ENCODE data around the gene MYL5. TPM values are rescaled to one million over a fixed set of nuclear protein-coding genes. Genes with fewer than 3 reads are reported as not detected.

The MYL5 gene
- total and polyA plus RNA-seq, 2 of the 4 experiments (the other 2 are of a cell fraction) = 9.1 to 16.0 TPM

DNA sequence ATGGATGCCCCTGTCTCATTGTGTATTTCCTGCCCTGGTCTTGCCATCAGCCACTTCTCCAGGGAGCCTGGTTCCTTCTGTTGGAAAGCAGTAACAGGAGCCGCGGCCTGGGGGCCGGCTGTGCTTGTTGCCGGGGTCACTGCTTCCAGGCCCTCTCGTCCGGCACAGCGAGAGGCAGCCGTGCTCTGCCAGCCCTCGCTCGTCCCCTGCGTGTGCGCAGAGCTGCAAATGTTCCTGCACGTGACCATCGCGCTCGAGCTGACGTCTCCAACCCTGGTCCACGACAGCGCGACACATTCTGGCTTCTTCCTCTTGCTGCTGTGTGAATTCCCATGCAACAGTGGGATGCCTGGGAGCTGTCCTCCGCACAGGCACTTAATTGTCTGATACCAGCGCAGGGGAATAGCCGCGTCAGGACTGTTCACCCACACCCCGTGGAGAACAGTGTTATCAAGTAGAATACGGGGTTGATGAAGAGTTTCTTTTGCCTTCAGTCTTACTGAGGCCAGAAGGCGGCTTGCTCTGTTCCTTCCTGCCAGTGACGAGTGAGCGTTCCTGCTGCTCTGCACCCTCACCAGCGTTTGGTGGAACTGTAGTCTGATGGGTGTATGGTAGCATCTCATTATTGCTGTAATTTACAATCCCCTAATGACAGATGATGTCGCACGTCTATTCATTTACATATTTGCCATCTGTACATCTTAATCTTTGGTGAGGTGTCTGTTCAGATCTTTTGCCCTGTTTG is 36.6 kb upstream of the MYL5 start:
- no peak overlapping the region for H2BK120ac ChIP-seq (ENCODE audit: low read depth, low read length)
- H2BK15ac ChIP-seq (ENCODE audit: low read depth, low read length) = no peak overlapping the region
- H2AFZ ChIP-seq (replicated peaks; ENCODE audit: low read length, poor library complexity) = no peak overlapping the region
- CTCF ChIA-PET = no interaction called here
- H3K9ac ChIP-seq (ENCODE audit: low read depth, low read length) = no peak overlapping the region
- in situ Hi-C loops (cut with MboI; ENCODE audit: low sequenced_read_pairs) (no loop called here), dilution Hi-C loops (cut with HindIII; ENCODE audit: low sequenced_read_pairs, unreplicated experiment) (no loop called here), intact Hi-C loops (cut with micrococcal nuclease) (no loop called here)
- no peaks in the 10 kb centered on the region for H4K20me1 ChIP-seq (ENCODE audit: insufficient read depth, low read length)
- POLR2A ChIA-PET (ENCODE audit: unreplicated experiment) = no interaction called here
- no peaks in the 10 kb centered on the region for H3K79me1 ChIP-seq (ENCODE audit: low read depth in 1 of 2, low read length in 2 of 2)
- H4K5ac ChIP-seq (ENCODE audit: low read depth, low read length) = no peak overlapping the region
- no peak overlapping the region for H4K8ac ChIP-seq (ENCODE audit: low read depth in 2 of 2, low read length in 2 of 2)
- no peak overlapping the region for H2AK5ac ChIP-seq (ENCODE audit: low read depth, low read length)
- H3K4me1 ChIP-seq (ENCODE audit: control insufficient read depth, insufficient read depth, low read length) = no peaks in the 10 kb centered on the region
- WGBS, 2 experiments (ENCODE audit: extremely low coverage in 2 of 2, insufficient read length in 1 of 2) = 53% methylated on average over 20 of the region's 32 CpGs; no CpG with 5 or more reads in 1 of the 2 experiments
- H3K36me3 ChIP-seq (ENCODE audit: control insufficient read depth, insufficient read depth, low read length) = no peaks in the 10 kb centered on the region
- H3K9me3 ChIP-seq (ENCODE audit: control insufficient read depth, insufficient read depth, low read length) = peaks cover 9% of the 10 kb centered on the region; the same call in 1 of the 2 replicates
- no peak overlapping the region for H3K56ac ChIP-seq (ENCODE audit: extremely low read depth, insufficient read depth, low read length)
- no peak overlapping the region for H3K27ac ChIP-seq (ENCODE audit: insufficient read depth, low read length)
- H3K9me1 ChIP-seq (ENCODE audit: insufficient read depth, low read length) = no peaks in the 10 kb centered on the region
- no peak overlapping the region for H3K4me2 ChIP-seq (ENCODE audit: low read depth, low read length)
- H3K27me3 ChIP-seq (ENCODE audit: control insufficient read depth, insufficient read depth, low read length) = no peaks in the 10 kb centered on the region
- H2BK20ac ChIP-seq (ENCODE audit: low read depth, low read length) = no peak overlapping the region
- H2AK9ac ChIP-seq (replicated peaks; ENCODE audit: low read depth, low read length, poor library complexity) = no peak overlapping the region
- BruUV-seq (replicated peaks) = no TSS peak
- no peak overlapping the region for H3K4ac ChIP-seq (ENCODE audit: low read depth, low read length)
- TF ChIP-seq, protein P1, sequence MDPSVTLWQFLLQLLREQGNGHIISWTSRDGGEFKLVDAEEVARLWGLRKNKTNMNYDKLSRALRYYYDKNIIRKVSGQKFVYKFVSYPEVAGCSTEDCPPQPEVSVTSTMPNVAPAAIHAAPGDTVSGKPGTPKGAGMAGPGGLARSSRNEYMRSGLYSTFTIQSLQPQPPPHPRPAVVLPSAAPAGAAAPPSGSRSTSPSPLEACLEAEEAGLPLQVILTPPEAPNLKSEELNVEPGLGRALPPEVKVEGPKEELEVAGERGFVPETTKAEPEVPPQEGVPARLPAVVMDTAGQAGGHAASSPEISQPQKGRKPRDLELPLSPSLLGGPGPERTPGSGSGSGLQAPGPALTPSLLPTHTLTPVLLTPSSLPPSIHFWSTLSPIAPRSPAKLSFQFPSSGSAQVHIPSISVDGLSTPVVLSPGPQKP (IDR thresholded peaks at IDR 0.05; ENCODE audit: borderline replicate concordance, low read depth, low read length) = no peak
- no peak for TF ChIP-seq NFE2L2 (IDR thresholded peaks at IDR 0.05; ENCODE audit: low read depth, low read length)
- no peak for TF ChIP-seq POLR2A (IDR thresholded peaks at IDR 0.05; ENCODE audit: low read depth, low read length)
- TF ChIP-seq RAD21 (IDR thresholded peaks at IDR 0.05; ENCODE audit: low read length) = no peak
- TF ChIP-seq MAFK (IDR thresholded peaks at IDR 0.05; ENCODE audit: low read depth, low read length) = no peak
- TF ChIP-seq, protein P2, sequence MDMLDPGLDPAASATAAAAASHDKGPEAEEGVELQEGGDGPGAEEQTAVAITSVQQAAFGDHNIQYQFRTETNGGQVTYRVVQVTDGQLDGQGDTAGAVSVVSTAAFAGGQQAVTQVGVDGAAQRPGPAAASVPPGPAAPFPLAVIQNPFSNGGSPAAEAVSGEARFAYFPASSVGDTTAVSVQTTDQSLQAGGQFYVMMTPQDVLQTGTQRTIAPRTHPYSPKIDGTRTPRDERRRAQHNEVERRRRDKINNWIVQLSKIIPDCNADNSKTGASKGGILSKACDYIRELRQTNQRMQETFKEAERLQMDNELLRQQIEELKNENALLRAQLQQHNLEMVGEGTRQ (IDR thresholded peaks at IDR 0.05; ENCODE audit: low read depth, low read length) = no peak
- TF ChIP-seq CEBPB (IDR thresholded peaks at IDR 0.05; ENCODE audit: low read depth, low read length) = no peak
- TF ChIP-seq FOS (IDR thresholded peaks at IDR 0.05; ENCODE audit: low read depth, low read length) = no peak
- TF ChIP-seq CHD1 (IDR thresholded peaks at IDR 0.05; ENCODE audit: low read depth, low read length) = no peak
- TF ChIP-seq RCOR1 (IDR thresholded peaks at IDR 0.05; ENCODE audit: insufficient replicate concordance, low read length) = no peak
- TF ChIP-seq MAZ (IDR thresholded peaks at IDR 0.05; ENCODE audit: borderline replicate concordance, low read depth, low read length) = no peak
- TF ChIP-seq, protein P3, sequence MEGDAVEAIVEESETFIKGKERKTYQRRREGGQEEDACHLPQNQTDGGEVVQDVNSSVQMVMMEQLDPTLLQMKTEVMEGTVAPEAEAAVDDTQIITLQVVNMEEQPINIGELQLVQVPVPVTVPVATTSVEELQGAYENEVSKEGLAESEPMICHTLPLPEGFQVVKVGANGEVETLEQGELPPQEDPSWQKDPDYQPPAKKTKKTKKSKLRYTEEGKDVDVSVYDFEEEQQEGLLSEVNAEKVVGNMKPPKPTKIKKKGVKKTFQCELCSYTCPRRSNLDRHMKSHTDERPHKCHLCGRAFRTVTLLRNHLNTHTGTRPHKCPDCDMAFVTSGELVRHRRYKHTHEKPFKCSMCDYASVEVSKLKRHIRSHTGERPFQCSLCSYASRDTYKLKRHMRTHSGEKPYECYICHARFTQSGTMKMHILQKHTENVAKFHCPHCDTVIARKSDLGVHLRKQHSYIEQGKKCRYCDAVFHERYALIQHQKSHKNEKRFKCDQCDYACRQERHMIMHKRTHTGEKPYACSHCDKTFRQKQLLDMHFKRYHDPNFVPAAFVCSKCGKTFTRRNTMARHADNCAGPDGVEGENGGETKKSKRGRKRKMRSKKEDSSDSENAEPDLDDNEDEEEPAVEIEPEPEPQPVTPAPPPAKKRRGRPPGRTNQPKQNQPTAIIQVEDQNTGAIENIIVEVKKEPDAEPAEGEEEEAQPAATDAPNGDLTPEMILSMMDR (conservative IDR thresholded peaks at IDR 0.05; ENCODE audit: low read depth, low read length) = no peak
- no peak for TF ChIP-seq BHLHE40 (IDR thresholded peaks at IDR 0.05; ENCODE audit: low read depth, low read length)
- TF ChIP-seq MXI1 (IDR thresholded peaks at IDR 0.05; ENCODE audit: borderline replicate concordance, low read depth, low read length) = no peak
- TF ChIP-seq SMC3 (IDR thresholded peaks at IDR 0.05; ENCODE audit: low read depth, low read length) = no peak
- no peak for TF ChIP-seq RFX5 (IDR thresholded peaks at IDR 0.05; ENCODE audit: low read depth, low read length)
- H3K4me3 ChIP-seq (ENCODE audit: insufficient read depth, low read depth, low read length) = no peak overlapping the region
- H3K14ac ChIP-seq (replicated peaks; ENCODE audit: low read depth, low read length) = no peak overlapping the region
- H3K18ac ChIP-seq (ENCODE audit: low read depth, low read length) = no peak overlapping the region
- H2BK5ac ChIP-seq (ENCODE audit: low read depth, low read length, poor library complexity, severe bottlenecking) = no peak overlapping the region
- ATAC-seq (ENCODE audit: low read depth) (no peak), DNase-seq (no peak)
- H4K91ac ChIP-seq (ENCODE audit: insufficient read depth, low read depth, low read length) = no peak overlapping the region
- no peak overlapping the region for H3K23ac ChIP-seq (ENCODE audit: low read depth, low read length)

Measured in IMR-90 (cell line).